ENCODE results near the gene SMIM23. TPM values are rescaled to one million over a fixed set of nuclear protein-coding genes. Genes with fewer than 3 reads are reported as not detected.

The SMIM23 gene
- total RNA-seq, 1 donor from 2014 or later, result not detected

DNA sequence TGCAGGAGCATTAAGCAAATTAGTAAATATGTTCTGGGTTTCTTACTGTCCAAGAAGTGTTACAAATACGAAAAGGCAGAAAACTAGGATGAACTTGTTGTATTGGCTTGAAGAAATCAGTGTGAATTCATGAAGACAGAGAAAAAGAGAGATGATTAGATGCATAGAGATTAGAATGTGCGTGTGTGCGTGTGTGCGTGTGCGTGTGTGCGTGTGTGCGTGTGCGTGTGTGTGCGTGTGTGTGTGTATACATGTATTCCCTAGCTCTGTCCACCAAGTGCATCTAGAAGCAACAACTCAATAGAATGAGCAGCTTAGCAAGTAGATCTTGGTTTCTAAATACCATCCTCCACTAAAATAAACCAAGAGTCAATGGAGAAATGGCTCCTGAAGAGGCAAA lies 41.5 kb downstream of the SMIM23 start:
- Mint-ChIP-seq H3K4me1 (no peaks in the 10 kb centered on the region), H3K27ac (no peak overlapping the region), H3K9me3 (peaks cover 2% of the 10 kb centered on the region), H3K36me3 (no peaks in the 10 kb centered on the region), H3K4me3 (no peak overlapping the region), H3K27me3 (ENCODE audit: insufficient read depth, low read depth) (peaks cover 8% of the 10 kb centered on the region)
- H3K4me1 ChIP-seq, result no peaks in the 10 kb centered on the region
- H3K27ac ChIP-seq, result no peak overlapping the region
- H3K9ac ChIP-seq, result no peak overlapping the region
- no peak overlapping the region for H3K4me2 ChIP-seq
- no peak overlapping the region for H3K4me3 ChIP-seq
- H2AFZ ChIP-seq (replicated peaks), result no peak overlapping the region
- H3F3A ChIP-seq (ENCODE audit: low read depth), result no peaks in the 10 kb centered on the region
- no peaks in the 10 kb centered on the region for H4K20me1 ChIP-seq (ENCODE audit: low read depth)
- H3K79me2 ChIP-seq (ENCODE audit: low read depth), result no peaks in the 10 kb centered on the region
- DNase-seq (ENCODE audit: low spot score), result no peak
- no peaks in the 10 kb centered on the region for H3K27me3 ChIP-seq
- no peaks in the 10 kb centered on the region for H3K9me3 ChIP-seq (ENCODE audit: low read depth)
- no peak for TF ChIP-seq EZH2 (IDR thresholded peaks at IDR 0.05)
- TF ChIP-seq EZH2phosphoT487 (IDR thresholded peaks at IDR 0.05), result no peak
- TF ChIP-seq, protein P1, sequence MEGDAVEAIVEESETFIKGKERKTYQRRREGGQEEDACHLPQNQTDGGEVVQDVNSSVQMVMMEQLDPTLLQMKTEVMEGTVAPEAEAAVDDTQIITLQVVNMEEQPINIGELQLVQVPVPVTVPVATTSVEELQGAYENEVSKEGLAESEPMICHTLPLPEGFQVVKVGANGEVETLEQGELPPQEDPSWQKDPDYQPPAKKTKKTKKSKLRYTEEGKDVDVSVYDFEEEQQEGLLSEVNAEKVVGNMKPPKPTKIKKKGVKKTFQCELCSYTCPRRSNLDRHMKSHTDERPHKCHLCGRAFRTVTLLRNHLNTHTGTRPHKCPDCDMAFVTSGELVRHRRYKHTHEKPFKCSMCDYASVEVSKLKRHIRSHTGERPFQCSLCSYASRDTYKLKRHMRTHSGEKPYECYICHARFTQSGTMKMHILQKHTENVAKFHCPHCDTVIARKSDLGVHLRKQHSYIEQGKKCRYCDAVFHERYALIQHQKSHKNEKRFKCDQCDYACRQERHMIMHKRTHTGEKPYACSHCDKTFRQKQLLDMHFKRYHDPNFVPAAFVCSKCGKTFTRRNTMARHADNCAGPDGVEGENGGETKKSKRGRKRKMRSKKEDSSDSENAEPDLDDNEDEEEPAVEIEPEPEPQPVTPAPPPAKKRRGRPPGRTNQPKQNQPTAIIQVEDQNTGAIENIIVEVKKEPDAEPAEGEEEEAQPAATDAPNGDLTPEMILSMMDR (IDR thresholded peaks at IDR 0.05), result no peak
- H3K36me3 ChIP-seq, result no peaks in the 10 kb centered on the region

DNA sequence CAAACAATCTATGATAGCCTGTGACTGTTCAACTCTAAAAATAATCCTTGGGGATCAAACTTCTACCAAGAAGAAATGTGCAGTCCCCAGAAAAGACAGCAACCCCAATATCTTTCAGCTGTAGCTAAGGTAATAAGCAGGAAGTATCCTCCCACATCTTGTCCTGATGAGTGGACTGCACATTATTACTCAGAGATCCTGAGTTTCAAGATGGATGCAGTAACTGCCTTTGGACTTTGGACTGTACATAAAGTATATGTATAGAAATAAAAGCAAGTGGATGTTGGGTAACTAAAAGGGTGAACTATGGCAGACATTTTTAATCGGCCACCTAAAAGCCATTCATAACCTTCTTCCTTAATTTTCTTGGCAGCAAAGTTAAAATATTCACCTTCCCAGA lies 45.1 kb downstream of the SMIM23 start:
- no peak overlapping the region for H3K27ac ChIP-seq
- no peaks in the 10 kb centered on the region for H3F3A ChIP-seq (ENCODE audit: low read depth)
- Mint-ChIP-seq H3K4me1 (peaks cover 2% of the 10 kb centered on the region), H3K27ac (no peak overlapping the region), H3K36me3 (no peaks in the 10 kb centered on the region), H3K4me3 (no peak overlapping the region), H3K27me3 (ENCODE audit: insufficient read depth, low read depth) (peaks cover 7% of the 10 kb centered on the region), H3K9me3 (peaks cover 2% of the 10 kb centered on the region)
- peaks cover 3% of the 10 kb centered on the region for H3K4me1 ChIP-seq
- no peaks in the 10 kb centered on the region for H3K79me2 ChIP-seq (ENCODE audit: low read depth)
- H2AFZ ChIP-seq (replicated peaks), result no peak overlapping the region
- no peaks in the 10 kb centered on the region for H3K27me3 ChIP-seq
- H3K4me3 ChIP-seq, result no peak overlapping the region
- TF ChIP-seq, protein P1 (IDR thresholded peaks at IDR 0.05), result no peak
- TF ChIP-seq EZH2 (IDR thresholded peaks at IDR 0.05), result no peak
- TF ChIP-seq EZH2phosphoT487 (IDR thresholded peaks at IDR 0.05), result no peak
- H3K36me3 ChIP-seq, result no peaks in the 10 kb centered on the region
- H3K4me2 ChIP-seq, result no peak overlapping the region
- no peaks in the 10 kb centered on the region for H4K20me1 ChIP-seq (ENCODE audit: low read depth)
- no peak overlapping the region for H3K9ac ChIP-seq
- no peaks in the 10 kb centered on the region for H3K9me3 ChIP-seq (ENCODE audit: low read depth)
- DNase-seq (ENCODE audit: low spot score), result no peak

DNA sequence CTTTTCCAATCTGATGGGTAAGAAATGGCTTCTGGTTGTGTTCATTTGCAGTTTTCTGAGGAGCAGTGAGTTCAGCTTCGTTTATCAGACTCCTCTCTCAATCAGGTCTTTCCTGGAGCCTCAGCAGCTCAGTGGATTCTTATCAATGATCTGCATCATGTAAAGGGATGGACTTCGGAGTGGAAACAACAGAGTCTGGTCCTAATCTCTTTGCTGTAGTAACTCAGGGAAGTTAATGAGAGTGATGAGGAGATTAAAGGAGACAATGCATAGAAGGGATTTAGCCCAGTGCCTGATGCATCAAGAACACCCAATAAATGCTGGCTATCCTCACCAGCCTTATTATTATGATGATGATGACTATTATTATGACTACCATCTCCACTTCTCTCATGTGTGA lies 47.2 kb downstream of the SMIM23 start:
- Histone ChIP-seq H3K27me3 (no peaks in the 10 kb centered on the region), H3K27ac (no peak overlapping the region), H3F3A (ENCODE audit: low read depth) (no peaks in the 10 kb centered on the region), H2AFZ (replicated peaks) (no peak overlapping the region), H3K9me3 (ENCODE audit: low read depth) (no peaks in the 10 kb centered on the region), H3K4me3 (no peak overlapping the region), H3K4me2 (no peak overlapping the region), H3K79me2 (ENCODE audit: low read depth) (no peaks in the 10 kb centered on the region), H3K4me1 (peaks cover 3% of the 10 kb centered on the region), H3K36me3 (no peaks in the 10 kb centered on the region), H4K20me1 (ENCODE audit: low read depth) (no peaks in the 10 kb centered on the region), H3K9ac (no peak overlapping the region)
- no peak for TF ChIP-seq EZH2phosphoT487 (IDR thresholded peaks at IDR 0.05)
- TF ChIP-seq, protein P1 (IDR thresholded peaks at IDR 0.05), result no peak
- no peak for TF ChIP-seq EZH2 (IDR thresholded peaks at IDR 0.05)
- Mint-ChIP-seq H3K4me1 (peaks cover 2% of the 10 kb centered on the region), H3K9me3 (peaks cover 2% of the 10 kb centered on the region), H3K4me3 (no peak overlapping the region), H3K27me3 (ENCODE audit: insufficient read depth, low read depth) (peaks cover 4% of the 10 kb centered on the region), H3K27ac (no peak overlapping the region), H3K36me3 (no peaks in the 10 kb centered on the region)
- DNase-seq (ENCODE audit: low spot score), result no peak

Data from neural progenitor cell (in vitro differentiated cells).